ENCODE data around the gene ENDOU.
"Not testable (repeated sequence)": the region's sequence is repeated elsewhere in the genome, so short reads cannot be mapped to it uniquely, and the experiment has no call there.

The ENDOU gene

DNA sequence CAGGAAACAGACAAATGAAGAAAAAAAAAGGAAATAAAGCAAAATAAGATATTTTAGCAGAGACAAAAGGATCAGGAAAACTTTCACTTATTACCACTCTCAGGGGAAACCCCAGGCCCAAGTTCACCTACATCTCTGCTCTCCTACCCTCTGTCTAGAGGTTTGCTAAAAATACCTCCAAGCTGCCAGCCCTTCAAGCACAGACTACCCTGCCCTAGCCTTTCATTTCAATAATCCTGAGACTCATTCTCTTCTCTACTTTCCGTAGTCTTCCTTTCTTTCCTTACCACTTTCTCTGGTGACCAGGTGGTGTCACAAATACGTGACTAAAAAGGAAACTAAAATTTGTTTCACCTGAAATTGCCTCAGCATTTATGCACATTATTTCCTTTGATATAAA lies 53.2 kb downstream of the ENDOU start:
- DNase-seq = no peak

DNA sequence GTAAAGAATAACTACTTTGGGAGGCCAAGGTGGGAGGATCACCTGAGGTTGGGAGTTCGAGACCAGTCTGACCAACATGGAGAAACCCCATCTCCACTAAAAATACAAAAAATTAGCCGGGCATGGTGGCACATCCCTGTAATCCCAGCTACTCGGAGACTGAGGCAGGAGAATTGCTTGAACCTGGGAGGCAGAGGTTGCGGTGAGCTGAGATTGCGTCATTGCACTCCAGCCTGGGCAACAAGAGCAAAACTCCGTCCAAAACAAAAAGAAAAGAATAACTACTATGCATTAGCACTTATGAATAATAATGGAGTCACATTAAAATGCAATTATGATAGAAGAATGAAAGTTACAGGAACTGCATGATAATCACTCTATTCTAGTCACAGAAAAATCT lies 57.4 kb downstream of the ENDOU start:
- not testable (repeated sequence) for DNase-seq

All from EL (cell line).